Jurkat, Clone E6-1 (cell line): Measurements from ENCODE around the gene LRP5.
"Not testable (repeated sequence)": the region's sequence is repeated elsewhere in the genome, so short reads cannot be mapped to it uniquely, and the experiment has no call there.

Source experiments
- DNase-seq: peaks from one replicate; pipeline ENCODE4 v3.0.0-alpha.2; 2011; ENCODE audit warnings: low read depth, low spot score
- H3K4me3 ChIP-seq: 2 replicates; pipeline ENCODE4 v1.5.1; 2011; ENCODE audit warnings: mild to moderate bottlenecking, low read length, control low read depth, moderate library complexity

The LRP5 gene

GRCh38 chr11:68276861-68277260 is 35.5 kb upstream of the LRP5 start:
- no peak for DNase-seq
- H3K4me3 ChIP-seq = no peak overlapping the region

- no peak for DNase-seq
- H3K4me3 ChIP-seq = no peak overlapping the region
These were observed 32.7 kb upstream of the LRP5 start for GRCh38 chr11:68279676-68280075.

GRCh38 chr11:68282141-68282860 is 30.1 kb upstream of the LRP5 start:
- peak; percentile 49 for DNase-seq
- H3K4me3 ChIP-seq = peak overlapping the region; percentile 3; the same call in 1 of the 2 replicates

- no peak overlapping the region for H3K4me3 ChIP-seq
- no peak for DNase-seq
These were observed 29.5 kb upstream of the LRP5 start for GRCh38 chr11:68282861-68283230.

- H3K4me3 ChIP-seq, DNase-seq: not testable (repeated sequence)
These were observed 27.8 kb upstream of the LRP5 start for GRCh38 chr11:68284588-68284987.

GRCh38 chr11:68287419-68287818 is 25.0 kb upstream of the LRP5 start:
- no peak for DNase-seq
- no peak overlapping the region for H3K4me3 ChIP-seq

GRCh38 chr11:68289456-68289855 is 22.9 kb upstream of the LRP5 start:
- H3K4me3 ChIP-seq = no peak overlapping the region
- no peak for DNase-seq

GRCh38 chr11:68293708-68294107 is 18.7 kb upstream of the LRP5 start:
- no peak for DNase-seq
- no peak overlapping the region for H3K4me3 ChIP-seq

- H3K4me3 ChIP-seq = no peak overlapping the region
- DNase-seq = no peak
These were observed 17.1 kb upstream of the LRP5 start for GRCh38 chr11:68295271-68295670.

- DNase-seq = no peak
- H3K4me3 ChIP-seq = no peak overlapping the region
These were observed 16.5 kb upstream of the LRP5 start for GRCh38 chr11:68295940-68296339.

GRCh38 chr11:68296344-68297051 is 15.9 kb upstream of the LRP5 start:
- DNase-seq = no peak
- H3K4me3 ChIP-seq = no peak overlapping the region

- DNase-seq = no peak
- no peak overlapping the region for H3K4me3 ChIP-seq
These were observed 15.4 kb upstream of the LRP5 start for GRCh38 chr11:68297052-68297378.

- H3K4me3 ChIP-seq = no peak overlapping the region
- no peak for DNase-seq
These were observed 14.9 kb upstream of the LRP5 start for GRCh38 chr11:68297494-68297811.

GRCh38 chr11:68297812-68298658 is 14.4 kb upstream of the LRP5 start:
- no peak for DNase-seq
- H3K4me3 ChIP-seq = no peak overlapping the region

- H3K4me3 ChIP-seq = no peak overlapping the region
- no peak for DNase-seq
These were observed 13.5 kb upstream of the LRP5 start for GRCh38 chr11:68298659-68299516.

GRCh38 chr11:68299517-68299879 is 12.9 kb upstream of the LRP5 start:
- H3K4me3 ChIP-seq, DNase-seq: not testable (repeated sequence)

GRCh38 chr11:68300076-68300830 is 12.1 kb upstream of the LRP5 start:
- no peak for DNase-seq
- no peak overlapping the region for H3K4me3 ChIP-seq

- H3K4me3 ChIP-seq = no peak overlapping the region
- no peak for DNase-seq
These were observed 10.1 kb upstream of the LRP5 start for GRCh38 chr11:68302256-68302655.

- no peak overlapping the region for H3K4me3 ChIP-seq
- DNase-seq = no peak
These were observed 9.7 kb upstream of the LRP5 start for GRCh38 chr11:68302670-68303069.
